HepG2 (cell line): ENCODE data around the gene BBOX1. TPM values are rescaled to one million over a fixed set of nuclear protein-coding genes. Genes with fewer than 3 reads are reported as not detected.

Source experiments
- ATAC-seq: fragments of 200-7000 bp; cut with Tn5 transposase; 3 replicates; pipeline ENCODE4 v1.9.1; 2020; ENCODE audit warnings: mild to moderate bottlenecking, moderate library complexity
- BruUV-seq: library from RNA; stranded (reverse); fragments of 400-500 nt; replicated peaks from 2 replicates; lab custom pipeline; 2021; lab: Mats Ljungman, UMichigan
- CTCF ChIA-PET: fragments of 300-600 bp; formaldehyde crosslinking; extraction: SDS; loops from one replicate; lab custom pipeline; 2021; ENCODE audit warnings: low total read pairs, inconsistent platforms, low intra/inter-chr PET ratio; lab: Yijun Ruan, JAX
- POLR2A ChIA-PET: fragments of 350-600 bp; sonication (Branson Sonifier 250); formaldehyde crosslinking; loops from one replicate; lab custom pipeline; 2020; ENCODE audit warnings: antibody characterized with exemption, inconsistent platforms; lab: Yijun Ruan, JAX
- DNase-seq: peaks from one replicate; pipeline ENCODE4 v3.0.0-alpha.2; 2015; ENCODE audit warnings: low spot score
- FAIRE-seq: peaks from 3 replicates; lab custom pipeline; 2011; peaks lifted over from hg19 to GRCh38; lab: Jason Lieb, UNC
- H2AFZ ChIP-seq: one replicate; pipeline ENCODE4 v1.6.1; 2011; ENCODE audit warnings: low read length, inconsistent platforms
- H3K27ac ChIP-seq: fragments of 300-600 bp; 3 replicates; pipeline ENCODE4 v1.8.0; 2011; ENCODE audit warnings: mixed run types, mild to moderate bottlenecking, mixed read lengths, low read length, inconsistent platforms; ENCODE audit not compliant: insufficient read depth; ENCODE audit errors: extremely low read length
- H3K27me3 ChIP-seq, 2 experiments: fragments of 200-600 bp in 1 of 2; 2 replicates in 1 of 2; 3 replicates in 1 of 2; pipeline versions ENCODE4 v1.6.0 to v1.8.0; 2011; ENCODE audit warnings: low read length in 2 of 2, mild to moderate bottlenecking in 2 of 2, moderate library complexity in 2 of 2, inconsistent platforms in 1 of 2; ENCODE audit not compliant: insufficient read depth in 2 of 2, control insufficient read depth in 1 of 2
- H3K36me3 ChIP-seq, 2 experiments: fragments of 200-600 bp in 1 of 2; replicated peaks in 1 of 2; 2 replicates in 1 of 2; 3 replicates in 1 of 2; pipeline versions ENCODE4 v1.5.1 to v1.8.0; 2011; ENCODE audit warnings: low read length in 2 of 2, inconsistent platforms in 1 of 2; ENCODE audit not compliant: insufficient read depth in 2 of 2, control insufficient read depth in 1 of 2
- H3K4me1 ChIP-seq: 2 replicates; pipeline ENCODE4 v1.5.1; 2012; ENCODE audit warnings: low read length, inconsistent platforms; ENCODE audit not compliant: insufficient read depth
- H3K4me2 ChIP-seq: 2 replicates; pipeline ENCODE4 v1.6.0; 2011; ENCODE audit warnings: low read depth, low read length, inconsistent platforms
- H3K4me3 ChIP-seq, 3 experiments: fragments of 200-600 bp in 1 of 3; sonication (generic), shearing (Covaris generic) in 1 of 3; replicated peaks in 1 of 3; 2 replicates each; pipeline ENCODE4 v1.5.1; 2011 to 2016; ENCODE audit warnings: low read length in 3 of 3, inconsistent platforms in 2 of 3, low read depth in 2 of 3, mild to moderate bottlenecking in 2 of 3, control low read depth in 1 of 3, mixed read lengths in 1 of 3; ENCODE audit not compliant: insufficient read depth in 1 of 3
- H3K79me2 ChIP-seq: one replicate; pipeline ENCODE4 v1.6.1; 2011; ENCODE audit warnings: low read length, inconsistent platforms; ENCODE audit not compliant: insufficient read depth
- H3K9ac ChIP-seq: 2 replicates; pipeline ENCODE4 v1.6.0; 2011; ENCODE audit warnings: mild to moderate bottlenecking, low read depth, low read length, inconsistent platforms; ENCODE audit not compliant: insufficient read depth
- H3K9me3 ChIP-seq: 2 replicates; pipeline ENCODE4 v1.5.1; 2012; ENCODE audit warnings: mild to moderate bottlenecking, low read length
- H4K20me1 ChIP-seq: 2 replicates; pipeline ENCODE4 v1.6.0; 2011; ENCODE audit warnings: inconsistent platforms, mild to moderate bottlenecking, low read length, moderate library complexity; ENCODE audit not compliant: insufficient read depth
- ERF ChIP-seq: IDR thresholded peaks from 2 replicates; pipeline ENCODE4 v1.6.1; 2018; ENCODE audit warnings: missing biosample characterization, missing genetic modification reagents
- JDP2 ChIP-seq: sonication (generic); formaldehyde crosslinking; IDR thresholded peaks from 2 replicates; pipeline ENCODE4 v1.8.1; 2022; ENCODE audit warnings: missing genetic modification reagents, borderline replicate concordance
- RCOR2 ChIP-seq: IDR thresholded peaks from 2 replicates; pipeline ENCODE4 v1.6.1; 2016; ENCODE audit warnings: missing biosample characterization, missing genetic modification reagents
- SMAD9 ChIP-seq: sonication (generic); formaldehyde crosslinking; IDR thresholded peaks from 2 replicates; pipeline ENCODE4 v1.5.1; 2020; ENCODE audit warnings: mild to moderate bottlenecking, missing genetic modification reagents
- SMC3 ChIP-seq: IDR thresholded peaks from 2 replicates; pipeline ENCODE4 v1.6.1; 2011; ENCODE audit warnings: low read length, improper control_type of control experiment
- THYN1 ChIP-seq: sonication (generic); formaldehyde crosslinking; IDR thresholded peaks from 2 replicates; pipeline ENCODE4 v1.8.1; 2023; ENCODE audit warnings: low read depth, mild to moderate bottlenecking, moderate library complexity, missing genetic modification reagents, borderline replicate concordance
- ZBTB1 ChIP-seq: sonication (generic); formaldehyde crosslinking; IDR thresholded peaks from 2 replicates; pipeline ENCODE4 v1.4.0; 2020; ENCODE audit warnings: missing genetic modification reagents, borderline replicate concordance
- ZMAT3 ChIP-seq: sonication (generic); formaldehyde crosslinking; conservative IDR thresholded peaks from 2 replicates; pipeline ENCODE4 v1.7.0; 2021; ENCODE audit warnings: missing genetic modification reagents
- ZNF570 ChIP-seq: sonication (generic); formaldehyde crosslinking; IDR thresholded peaks from 2 replicates; pipeline ENCODE4 v1.4.0; 2020; ENCODE audit warnings: mild to moderate bottlenecking, missing genetic modification reagents, borderline replicate concordance
- WGBS: methylation state at CpG from one replicate; pipeline ENCODE4 v1.1.6; 2017; ENCODE audit warnings: low lambda C conversion rate; 5-methylcytosine and 5-hydroxymethylcytosine counted together
- in situ Hi-C: cut with HindIII; loops from 2 replicates; pipeline ENCODE4 v1.10.0; 2017; ENCODE audit warnings: low pct_unique_long_range_greater_than_20kb; ENCODE audit not compliant: extremely low pct_ligation_motif_present
- intact Hi-C: fragments of 100-400 bp; cut with micrococcal nuclease; formaldehyde crosslinking; loops from one replicate; pipeline ENCODE4 v1.10.0; 2022; ENCODE audit not compliant: unreplicated experiment
- polyA plus RNA-seq, 8 experiments: library from polyadenylated mRNA; depleted of rRNA in 3 of 8; stranded (reverse) in 7 of 8; unstranded in 1 of 8; fragments of >200 nt; fragmentation: Illumina TruSeq in 4 of 8; extraction: Trizol in 4 of 8; gene quantifications; 2 replicates each; pipeline versions ENCODE4 v1.2.1 to v1.2.3, GENCODE V29; 2011 to 2016; ENCODE audit warnings: low read depth in 4 of 8, missing spikeins in 1 of 8, mixed read lengths in 1 of 8; ENCODE audit not compliant: insufficient read depth in 1 of 8
- total RNA-seq, 5 experiments: library from RNA; depleted of rRNA; stranded (reverse); fragments of >200 nt; fragmentation: Illumina TruSeq; extraction: Trizol; gene quantifications; 2 replicates each; pipeline ENCODE4 v1.2.3, GENCODE V29; 2016; ENCODE audit warnings: low read depth in 1 of 5

Gene BBOX1
- total and polyA plus RNA-seq, 2 of the 13 experiments (the other 11 are each of a cell fraction or from before 2014, with no cell fraction given) = not detected

- TF ChIP-seq THYN1 (CRISPR knock-in tag) (no peak), ZMAT3 (no peak), RCOR2 (CRISPR knock-in tag) (peak; percentile 91), ERF (CRISPR knock-in tag) (peak; percentile 52; the same call in 1 of the 2 replicates)
These were observed 14.6 kb downstream of the BBOX1 start (continued) for GRCh38 chr11:27055065-27055682.

GRCh38 chr11:27057091-27057780 lies 16.6 kb downstream of the BBOX1 start:
- Histone ChIP-seq H3K9me3 (no peaks in the 10 kb centered on the region), H3K9ac (no peak overlapping the region), H4K20me1 (no peaks in the 10 kb centered on the region), H3K4me1 (peaks cover 19% of the 10 kb centered on the region), H2AFZ (no peak overlapping the region), H3K27me3 (peaks cover 0 to 1% of the 10 kb centered on the region in 2 experiments; a peak in 1 of 5 replicates), H3K4me2 (no peak overlapping the region), H3K36me3 (no peaks in the 10 kb centered on the region), H3K4me3 (no peak overlapping the region), H3K27ac (no peak overlapping the region), H3K79me2 (no peaks in the 10 kb centered on the region)
- ATAC-seq (no peak), DNase-seq (no peak), FAIRE-seq (no peak)
- TF ChIP-seq SMAD9 (CRISPR knock-in tag) (no peak), ZNF570 (CRISPR knock-in tag) (no peak), JDP2 (no peak), ZBTB1 (CRISPR knock-in tag) (no peak), SMC3 (no peak)
- 59% methylated on average over 6 of the region's 6 CpGs for WGBS
- ChIA-PET CTCF (no interaction called here), POLR2A (no interaction called here)
- intact Hi-C loops = no loop called here
- in situ Hi-C loops = no loop called here
- BruUV-seq = no TSS peak
